NCI-H82 treated with DMSO at 0.1 percent for 48 hours (cell line): Measurements from ENCODE around the gene ZFPM1.
"Not testable (repeated sequence)": the region's sequence is repeated elsewhere in the genome, so short reads cannot be mapped to it uniquely, and the experiment has no call there.

Source experiments
- DNase-seq: peaks from one replicate; lab custom pipeline; 2025; ENCODE audit not compliant: unreplicated experiment; lab: John Stamatoyannopoulos, UW

ZFPM1 gene

GRCh38 chr16:88453217-88453531 is at the start of gene ZFPM1:
TSS of gene ZFPM1 (plus strand) at chr16:88453280. CDS start at chr16:88453639, 359 bp downstream.
- DNase-seq = no peak

- DNase-seq = no peak
Observed at GRCh38 chr16:88403794-88404581, 49.1 kb upstream of the ZFPM1 start.

GRCh38 chr16:88404769-88405168 is 48.3 kb upstream of the ZFPM1 start:
- DNase-seq = no peak

GRCh38 chr16:88405216-88406060 is 47.6 kb upstream of the ZFPM1 start:
- DNase-seq = no peak

- DNase-seq = no peak
Observed at GRCh38 chr16:88406096-88407041, 46.7 kb upstream of the ZFPM1 start.

- no peak for DNase-seq
Observed at GRCh38 chr16:88407042-88407420, 46.0 kb upstream of the ZFPM1 start.

- DNase-seq = no peak
Observed at GRCh38 chr16:88407807-88408206, 45.3 kb upstream of the ZFPM1 start.

- no peak for DNase-seq
Observed at GRCh38 chr16:88408561-88409142, 44.4 kb upstream of the ZFPM1 start.

- DNase-seq = no peak
Observed at GRCh38 chr16:88409296-88410065, 43.6 kb upstream of the ZFPM1 start.

GRCh38 chr16:88410297-88410968 is 42.6 kb upstream of the ZFPM1 start:
- DNase-seq = not testable (repeated sequence)

- DNase-seq = no peak
Observed at GRCh38 chr16:88411951-88412576, 41.0 kb upstream of the ZFPM1 start.

- no peak for DNase-seq
Observed at GRCh38 chr16:88412766-88413165, 40.3 kb upstream of the ZFPM1 start.

GRCh38 chr16:88413231-88413630 is 39.8 kb upstream of the ZFPM1 start:
- no peak for DNase-seq

- DNase-seq = no peak
Observed at GRCh38 chr16:88413631-88414030, 39.4 kb upstream of the ZFPM1 start.

GRCh38 chr16:88414521-88415380 is 38.3 kb upstream of the ZFPM1 start:
- DNase-seq = no peak

- no peak for DNase-seq
Observed at GRCh38 chr16:88415381-88415705, 37.7 kb upstream of the ZFPM1 start.

- DNase-seq = peak; percentile 0
Observed at GRCh38 chr16:88415713-88416323, 37.3 kb upstream of the ZFPM1 start.

- DNase-seq = no peak
Observed at GRCh38 chr16:88416686-88417085, 36.4 kb upstream of the ZFPM1 start.
